Fibroblast of the conjunctiva (primary cell): ENCODE results near the gene PTX3.

Source experiments
- DNase-seq: peaks from one replicate; pipeline ENCODE4 v3.0.0-alpha.2; 2010; ENCODE audit warnings: low read depth

Gene PTX3

GRCh38 chr3:157475921-157476414 is 39.3 kb downstream of the PTX3 start:
- DNase-seq = no peak

GRCh38 chr3:157477441-157477840 is 40.8 kb downstream of the PTX3 start:
- no peak for DNase-seq

DNA sequence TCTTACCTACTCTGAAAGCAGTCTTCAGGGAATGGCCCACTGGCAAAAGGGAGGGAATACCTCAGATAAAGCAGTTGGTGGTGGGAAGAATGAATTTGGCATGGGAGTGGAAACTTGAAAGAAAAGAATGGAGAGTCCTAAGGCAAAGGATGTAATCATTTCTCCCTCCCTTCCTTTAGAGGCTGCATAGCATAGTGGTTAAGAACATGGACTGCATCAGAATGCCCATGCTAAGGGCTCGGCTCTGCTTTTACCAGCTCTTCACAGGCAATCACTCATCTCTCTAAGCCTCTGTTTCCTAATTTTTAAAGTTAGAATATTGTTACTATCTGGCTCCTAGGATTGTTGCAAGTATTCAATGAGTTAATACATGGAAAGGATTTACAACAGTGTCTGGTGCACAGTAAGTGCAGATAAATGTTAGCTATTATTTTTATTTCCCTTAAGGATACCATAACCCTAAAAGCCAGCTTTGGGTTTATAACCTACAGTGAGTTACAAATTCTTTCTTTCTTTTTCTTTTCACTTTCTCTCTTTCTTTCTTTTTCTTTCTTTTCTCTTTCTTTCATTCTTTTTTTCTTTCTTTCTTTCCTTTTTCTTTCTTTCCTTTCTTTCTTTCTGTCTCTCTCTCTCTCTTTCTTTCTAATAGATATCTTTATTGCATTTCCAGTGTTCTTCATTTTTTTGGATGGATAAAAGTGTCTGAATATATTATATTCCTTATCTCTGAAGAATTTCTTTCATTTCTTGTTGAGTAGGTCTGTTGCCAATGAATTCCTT is 43.0 kb downstream of the PTX3 start:
- DNase-seq = no peak

DNA sequence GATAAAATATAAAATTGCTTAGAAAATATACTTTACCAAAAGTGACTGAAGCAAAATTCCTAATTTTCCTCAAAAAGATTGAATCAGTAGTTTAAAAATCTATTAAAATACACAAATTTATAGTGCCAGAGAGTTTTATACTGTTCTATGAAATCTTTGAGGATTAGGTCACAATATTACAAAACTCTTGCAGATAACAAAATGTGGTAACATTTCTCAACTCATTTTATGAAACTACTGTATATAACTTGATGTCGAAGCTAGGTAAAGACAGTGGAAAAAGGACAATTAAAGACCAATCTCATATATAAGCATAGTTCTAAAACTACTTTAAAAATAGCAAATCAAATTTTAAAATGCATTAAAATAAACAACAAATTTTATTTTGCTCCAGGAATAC is 50.7 kb downstream of the PTX3 start:
- no peak for DNase-seq

- DNase-seq = no peak
These were observed 51.5 kb downstream of the PTX3 start for GRCh38 chr3:157488144-157488543.

DNA sequence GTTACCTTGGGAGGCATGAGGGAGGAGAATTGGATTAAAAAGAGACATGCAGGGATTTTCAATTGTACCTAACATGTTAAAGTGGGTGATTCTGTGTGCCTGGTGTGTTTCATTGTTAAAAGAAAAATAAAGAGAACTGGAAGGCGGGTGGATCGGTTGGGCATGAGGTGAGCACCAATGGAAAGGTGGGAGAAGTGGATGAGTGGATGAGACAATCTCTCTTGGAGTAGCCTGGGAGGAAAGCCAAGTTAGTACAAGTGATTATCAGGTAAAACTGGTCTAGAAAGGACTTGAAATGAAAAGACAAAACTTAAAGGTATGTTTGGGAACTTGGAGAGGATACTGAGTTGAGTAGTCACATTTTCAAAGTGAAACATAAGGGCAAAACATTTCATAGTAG is 54.5 kb downstream of the PTX3 start:
- DNase-seq = no peak
